IgD-negative memory B cell (primary cell): Measurements from ENCODE around the gene PDE4D. TPM values are rescaled to one million over a fixed set of nuclear protein-coding genes. Genes with fewer than 3 reads are reported as not detected.

Experiments
- H3K27ac Mint-ChIP-seq, 3 donors: one replicate each; pipeline ENCODE4 v1.8.0; 2020 to 2022; ENCODE audit warnings: mild to moderate bottlenecking in 3 of 3, mixed read lengths in 3 of 3, moderate library complexity in 1 of 3
- H3K27me3 Mint-ChIP-seq: one replicate; pipeline ENCODE4 v1.8.0; 2021; ENCODE audit warnings: mixed read lengths
- H3K36me3 Mint-ChIP-seq: one replicate; pipeline ENCODE4 v1.8.0; 2020; ENCODE audit warnings: mild to moderate bottlenecking, mixed read lengths
- H3K4me1 Mint-ChIP-seq, 3 donors: one replicate each; pipeline ENCODE4 v1.8.0; 2020 to 2022; ENCODE audit warnings: mixed read lengths in 3 of 3, mild to moderate bottlenecking in 1 of 3
- H3K4me3 Mint-ChIP-seq, 4 donors: one replicate each; pipeline ENCODE4 v1.8.0; 2020 to 2022; ENCODE audit warnings: mild to moderate bottlenecking in 4 of 4, mixed read lengths in 4 of 4, moderate library complexity in 3 of 4
- H3K9me3 Mint-ChIP-seq, 3 donors: one replicate each; pipeline ENCODE4 v1.8.0; 2020 to 2021; ENCODE audit warnings: mixed read lengths in 3 of 3, mild to moderate bottlenecking in 1 of 3
- polyA plus RNA-seq: library from polyadenylated mRNA; unstranded; fragments of 300-500 nt; fragmentation: Illumina TruSeq; gene quantifications from one replicate; pipeline ENCODE4 v1.2.3, GENCODE V29; 2021

The PDE4D gene
- polyA plus RNA-seq, 1 donor from 2014 or later, result 18.8 TPM

GRCh38 chr5:59559847-59560246 is 333.7 kb downstream of the PDE4D start:
- no peaks in the 10 kb centered on the region for H3K9me3 Mint-ChIP-seq
- peak overlapping the region in 1 of 3 donors; percentile 39 for H3K27ac Mint-ChIP-seq
- peaks cover 5% of the 10 kb centered on the region for H3K36me3 Mint-ChIP-seq
- H3K4me1 Mint-ChIP-seq, result peaks cover 30 to 45% (median 33%) of the 10 kb centered on the region in 3 donors
- no peaks in the 10 kb centered on the region for H3K27me3 Mint-ChIP-seq
- H3K4me3 Mint-ChIP-seq, result no peak overlapping the region

DNA sequence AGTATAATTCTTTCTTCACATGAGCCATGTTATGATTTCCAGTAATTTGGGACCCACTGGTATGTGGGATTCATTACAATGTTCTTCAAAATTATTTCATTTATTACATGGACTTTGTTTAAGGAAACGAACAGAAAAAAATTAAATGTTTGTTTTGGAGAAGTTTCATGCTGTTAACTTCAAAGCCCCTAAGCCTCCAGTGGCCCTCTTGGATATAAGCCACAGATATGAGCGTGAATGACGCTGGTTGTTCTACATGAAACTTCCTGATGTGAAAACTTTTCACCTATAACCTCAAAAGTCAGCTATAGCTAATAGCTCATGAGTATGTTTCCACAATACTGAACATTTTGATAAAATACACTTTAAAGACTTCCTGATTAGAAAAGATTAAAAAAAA is 334.2 kb downstream of the PDE4D start:
- H3K4me1 Mint-ChIP-seq, result peaks cover 25 to 40% (median 31%) of the 10 kb centered on the region in 3 donors

DNA sequence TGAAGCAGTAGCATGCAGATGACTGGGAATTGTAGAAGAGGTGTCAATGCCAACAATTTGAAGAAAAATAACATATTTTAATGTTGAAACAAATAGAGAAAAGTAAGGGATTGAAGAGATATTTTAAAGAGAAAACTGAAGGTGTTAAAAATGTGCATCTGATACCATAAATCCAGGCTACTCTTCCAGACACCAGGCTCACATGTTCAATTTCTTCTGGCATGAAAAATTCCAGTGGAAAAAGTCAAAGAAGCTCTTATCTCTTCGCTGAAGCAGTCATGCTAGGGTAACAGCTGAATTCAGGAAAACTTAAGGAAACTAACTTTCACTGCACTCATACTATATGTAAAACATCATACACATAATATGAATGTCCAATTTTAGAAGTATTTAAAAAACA is 335.0 kb downstream of the PDE4D start:
- no peak overlapping the region for H3K4me3 Mint-ChIP-seq
- H3K36me3 Mint-ChIP-seq, result peaks cover 7% of the 10 kb centered on the region
- no peak overlapping the region for H3K27ac Mint-ChIP-seq
- no peaks in the 10 kb centered on the region for H3K27me3 Mint-ChIP-seq
- no peaks in the 10 kb centered on the region for H3K9me3 Mint-ChIP-seq
- peaks cover 16 to 33% (median 26%) of the 10 kb centered on the region in 3 donors for H3K4me1 Mint-ChIP-seq

More for the DNA sequence above, 334.2 kb downstream of the PDE4D start:
- H3K36me3 Mint-ChIP-seq, result peaks cover 7% of the 10 kb centered on the region
- no peak overlapping the region for H3K27ac Mint-ChIP-seq
- no peaks in the 10 kb centered on the region for H3K27me3 Mint-ChIP-seq
- H3K4me3 Mint-ChIP-seq, result no peak overlapping the region
- no peaks in the 10 kb centered on the region for H3K9me3 Mint-ChIP-seq

DNA sequence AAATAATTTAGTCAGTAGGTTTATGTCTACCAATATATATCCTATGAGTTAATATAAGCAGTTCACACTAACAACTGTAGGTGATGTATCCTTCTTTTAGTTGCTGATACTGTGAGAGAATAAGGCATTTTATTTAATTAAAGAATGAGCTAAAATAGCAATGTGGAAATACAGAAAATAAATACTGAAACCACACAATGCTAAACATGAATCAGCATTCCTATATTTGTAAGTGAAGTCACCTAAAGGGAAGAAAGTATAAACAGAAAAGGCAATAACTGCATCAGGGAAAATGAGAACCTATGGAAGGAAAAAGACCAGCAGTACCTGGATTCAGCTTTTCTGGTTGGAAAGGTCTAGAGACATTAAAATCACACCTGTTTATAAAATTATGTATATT is 336.0 kb downstream of the PDE4D start:
- Mint-ChIP-seq H3K27me3 (no peaks in the 10 kb centered on the region), H3K36me3 (peaks cover 7% of the 10 kb centered on the region), H3K9me3 (no peaks in the 10 kb centered on the region), H3K4me3 (no peak overlapping the region), H3K4me1 (peaks cover 7 to 25% (median 20%) of the 10 kb centered on the region in 3 donors), H3K27ac (no peak overlapping the region)

DNA sequence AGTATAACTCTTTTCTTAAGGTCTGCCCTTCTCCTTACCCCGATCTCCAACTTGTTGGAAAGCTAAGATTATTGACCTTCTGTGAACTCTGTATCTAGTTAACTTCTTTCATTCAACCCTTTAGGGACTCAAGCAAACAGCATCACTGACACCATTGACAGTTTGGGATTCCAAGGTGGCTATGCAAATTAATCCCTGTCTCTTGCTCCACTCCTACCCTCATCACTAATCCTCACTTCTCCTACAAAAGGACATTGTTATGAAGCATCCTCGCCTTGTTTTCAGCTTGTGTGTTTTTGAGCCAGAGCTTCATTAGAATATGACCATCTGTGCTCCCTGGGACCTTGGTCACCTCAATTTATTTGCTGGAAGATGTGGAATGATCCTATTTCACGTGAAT is 337.9 kb downstream of the PDE4D start:
- Mint-ChIP-seq H3K4me3 (no peak overlapping the region), H3K27ac (no peak overlapping the region), H3K27me3 (no peaks in the 10 kb centered on the region), H3K36me3 (peaks cover 5% of the 10 kb centered on the region), H3K4me1 (peaks cover 0 to 18% (median 12%) of the 10 kb centered on the region in 3 donors), H3K9me3 (no peaks in the 10 kb centered on the region)

GRCh38 chr5:59554501-59554900 is 339.0 kb downstream of the PDE4D start:
- Mint-ChIP-seq H3K4me1 (peaks cover 0 to 13% (median 8%) of the 10 kb centered on the region in 3 donors), H3K4me3 (no peak overlapping the region), H3K36me3 (peaks cover 4% of the 10 kb centered on the region), H3K27me3 (no peaks in the 10 kb centered on the region), H3K9me3 (no peaks in the 10 kb centered on the region), H3K27ac (no peak overlapping the region)

- Mint-ChIP-seq H3K27ac (no peak overlapping the region), H3K4me3 (no peak overlapping the region), H3K27me3 (no peaks in the 10 kb centered on the region), H3K9me3 (no peaks in the 10 kb centered on the region), H3K36me3 (peaks cover 4% of the 10 kb centered on the region), H3K4me1 (peaks cover 0 to 13% (median 9%) of the 10 kb centered on the region in 3 donors)
These were observed 339.5 kb downstream of the PDE4D start for GRCh38 chr5:59553992-59554391.

DNA sequence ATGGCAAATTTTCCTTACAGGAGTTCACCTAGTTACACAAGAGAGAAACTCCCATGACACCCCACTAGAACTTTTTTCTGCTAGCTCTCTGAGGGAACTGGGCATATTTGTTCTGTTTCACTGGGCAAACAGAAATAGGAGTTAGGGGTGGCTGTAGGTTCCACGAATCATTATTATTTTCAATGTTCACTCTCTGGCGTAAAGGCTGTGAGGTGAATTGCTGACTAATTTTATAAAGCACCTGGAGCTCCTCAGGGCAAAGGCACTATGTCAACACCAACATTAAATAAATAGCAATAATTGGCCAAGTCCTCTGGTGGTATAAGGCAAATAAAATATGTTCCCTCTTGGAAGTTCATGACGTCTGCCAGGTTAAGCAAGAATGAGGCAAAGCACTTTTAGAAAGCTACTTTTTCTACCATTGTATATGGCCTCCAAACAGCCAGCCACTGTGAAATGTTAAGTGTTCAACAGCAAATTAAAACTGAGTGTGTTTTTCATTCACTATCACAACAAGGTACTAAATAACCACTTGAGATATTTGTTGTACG is 344.6 kb downstream of the PDE4D start:
- H3K27me3 Mint-ChIP-seq, result no peaks in the 10 kb centered on the region
- H3K4me1 Mint-ChIP-seq, result peaks cover 0 to 16% (median 9%) of the 10 kb centered on the region in 3 donors
- H3K4me3 Mint-ChIP-seq, result no peak overlapping the region
- H3K27ac Mint-ChIP-seq, result peak overlapping the region in 1 of 3 donors; percentile 4
- H3K36me3 Mint-ChIP-seq, result peaks cover 8% of the 10 kb centered on the region
- H3K9me3 Mint-ChIP-seq, result no peaks in the 10 kb centered on the region

DNA sequence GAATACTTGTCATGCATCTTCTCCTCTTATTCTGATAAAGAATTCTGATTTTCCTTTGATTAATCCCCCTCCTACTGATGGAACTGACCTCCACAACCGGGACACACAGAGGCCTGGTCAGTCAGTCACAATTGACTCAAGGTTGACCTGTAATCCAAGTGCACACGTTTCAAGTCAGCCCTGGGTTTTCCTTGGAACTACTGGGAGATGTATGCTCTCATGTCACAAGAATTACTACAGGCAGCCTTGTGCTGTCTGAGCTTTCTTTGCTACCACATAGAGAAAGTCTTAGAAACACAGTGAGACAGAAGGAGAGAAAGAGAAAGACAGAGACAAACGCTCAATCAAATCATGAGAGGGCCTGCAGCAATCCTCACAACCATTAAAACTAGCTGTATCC is 345.8 kb downstream of the PDE4D start:
- Mint-ChIP-seq H3K4me1 (peaks cover 0 to 21% (median 17%) of the 10 kb centered on the region in 3 donors), H3K36me3 (peaks cover 8% of the 10 kb centered on the region), H3K27ac (peak overlapping the region in 1 of 3 donors; percentile 9), H3K27me3 (no peaks in the 10 kb centered on the region), H3K9me3 (no peaks in the 10 kb centered on the region), H3K4me3 (no peak overlapping the region)

DNA sequence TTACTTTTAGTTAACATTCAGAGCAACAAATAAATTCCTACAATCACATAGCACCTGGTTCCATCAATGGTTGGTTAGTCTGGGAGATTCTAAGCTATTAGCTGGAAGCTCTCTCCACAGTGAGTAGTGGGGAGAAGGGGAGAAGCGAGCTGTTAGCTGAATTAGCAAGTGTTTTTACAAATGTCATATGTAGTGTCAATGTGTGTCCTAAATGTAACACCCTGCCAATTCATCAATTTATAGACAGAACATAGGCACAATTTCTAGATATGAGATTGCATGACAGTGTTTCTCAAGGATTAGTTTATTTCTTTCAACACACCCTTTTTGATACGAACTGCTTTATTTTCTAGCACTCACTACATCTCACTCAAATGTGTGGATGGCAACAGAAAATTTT is 349.0 kb downstream of the PDE4D start:
- Mint-ChIP-seq H3K36me3 (peaks cover 9% of the 10 kb centered on the region), H3K4me1 (peaks cover 0 to 21% (median 19%) of the 10 kb centered on the region in 3 donors), H3K27ac (peak overlapping the region in 1 of 3 donors; percentile 76), H3K4me3 (no peak overlapping the region), H3K27me3 (no peaks in the 10 kb centered on the region), H3K9me3 (no peaks in the 10 kb centered on the region)

GRCh38 chr5:59543821-59544442 is 349.6 kb downstream of the PDE4D start:
- Mint-ChIP-seq H3K9me3 (no peaks in the 10 kb centered on the region), H3K27ac (peak overlapping the region in 2 of 3 donors; percentile 76 to 78), H3K4me3 (no peak overlapping the region), H3K36me3 (peaks cover 10% of the 10 kb centered on the region), H3K4me1 (peaks cover 0 to 21% (median 18%) of the 10 kb centered on the region in 3 donors), H3K27me3 (no peaks in the 10 kb centered on the region)

DNA sequence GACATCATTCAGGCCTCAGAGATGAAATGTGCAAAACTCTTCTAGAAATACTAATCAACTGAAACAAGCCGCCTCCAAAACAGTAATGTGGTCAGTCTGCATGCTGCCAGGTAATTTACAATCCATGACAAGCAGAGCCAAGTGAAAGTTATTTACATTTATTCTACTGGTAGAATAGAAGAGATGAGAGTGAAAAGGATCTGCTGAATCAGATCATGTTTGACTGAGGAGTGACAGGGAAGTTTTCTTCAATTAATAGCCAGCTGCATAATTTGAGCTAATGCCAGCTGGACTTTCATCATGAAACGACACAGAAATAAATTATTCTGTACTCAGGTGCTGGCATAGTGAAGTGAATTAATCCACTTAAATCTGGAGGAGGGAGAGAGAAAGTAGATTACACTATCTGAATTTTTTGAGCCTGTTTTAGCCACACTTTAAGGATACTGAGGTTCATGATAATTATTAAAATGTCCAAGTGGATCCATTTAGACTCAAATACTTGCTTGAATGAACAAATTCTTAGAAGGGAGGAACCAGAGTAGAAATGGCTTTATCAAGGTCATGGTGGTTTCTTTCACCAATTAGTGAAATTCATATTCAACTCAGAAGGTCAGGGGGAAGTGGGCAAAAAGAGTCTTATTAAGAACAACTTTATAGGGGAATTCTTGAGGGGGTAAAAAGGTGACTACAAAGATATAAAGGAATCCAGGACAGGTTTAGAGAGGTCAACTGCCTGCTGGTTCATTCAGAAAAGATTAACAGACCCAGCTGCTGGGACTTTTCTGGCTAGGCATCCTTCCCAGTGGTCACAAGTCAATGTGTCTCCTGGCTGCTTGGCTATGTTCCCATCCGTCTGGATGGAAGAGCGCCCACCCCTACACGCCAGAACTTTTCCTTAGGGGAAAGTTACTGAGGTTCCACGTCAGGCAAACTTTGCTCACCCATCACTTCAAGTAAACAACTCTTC is 350.4 kb downstream of the PDE4D start:
- Mint-ChIP-seq H3K36me3 (peaks cover 10% of the 10 kb centered on the region), H3K27me3 (no peaks in the 10 kb centered on the region), H3K4me1 (peaks cover 0 to 21% (median 18%) of the 10 kb centered on the region in 3 donors), H3K4me3 (no peak overlapping the region), H3K9me3 (no peaks in the 10 kb centered on the region), H3K27ac (peak overlapping the region in 2 of 3 donors; percentile 78 to 89)

GRCh38 chr5:59542306-59542705 is 351.2 kb downstream of the PDE4D start:
- Mint-ChIP-seq H3K9me3 (no peaks in the 10 kb centered on the region), H3K27ac (peak overlapping the region in 1 of 3 donors; percentile 89), H3K27me3 (no peaks in the 10 kb centered on the region), H3K4me1 (peaks cover 0 to 18% (median 18%) of the 10 kb centered on the region in 3 donors), H3K36me3 (peaks cover 10% of the 10 kb centered on the region), H3K4me3 (no peak overlapping the region)

DNA sequence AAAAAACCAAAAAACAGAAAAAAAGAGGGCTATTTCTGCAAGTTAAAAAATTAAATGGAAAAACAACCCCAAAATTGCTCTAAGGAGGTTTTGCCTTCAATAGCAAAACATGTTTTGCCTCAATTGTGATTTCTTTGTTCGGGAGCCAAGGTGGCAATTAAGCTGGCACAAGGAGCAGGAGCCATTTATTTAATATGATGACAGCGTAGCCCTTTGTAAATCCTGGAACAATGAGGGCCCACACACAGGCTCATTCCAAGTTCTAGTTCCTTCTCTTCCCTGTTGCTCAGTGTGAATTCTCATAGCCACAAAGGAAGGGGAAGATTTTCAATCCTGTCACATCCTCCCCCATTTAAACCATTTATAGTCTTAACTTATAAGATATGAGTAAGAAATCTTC is 353.2 kb downstream of the PDE4D start:
- no peak overlapping the region for H3K4me3 Mint-ChIP-seq

DNA sequence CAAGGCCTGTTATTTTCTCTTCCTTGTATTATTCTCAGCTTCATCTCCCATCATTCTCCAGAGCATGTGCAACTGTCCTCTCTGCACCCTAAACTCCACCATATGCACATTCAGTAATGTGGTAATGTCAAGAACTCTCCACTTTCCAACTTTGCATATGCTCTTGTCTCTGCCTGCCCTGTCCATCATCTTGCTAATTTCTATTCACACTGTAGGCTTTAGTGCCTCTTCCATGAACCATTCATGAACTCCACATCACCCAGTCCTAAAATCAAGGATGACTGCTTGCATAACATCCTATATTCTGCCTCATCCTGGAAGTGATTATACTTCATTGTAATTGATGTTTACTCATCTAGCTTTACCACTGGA is 354.8 kb downstream of the PDE4D start:
- Mint-ChIP-seq H3K36me3 (peaks cover 5% of the 10 kb centered on the region), H3K4me3 (no peak overlapping the region), H3K27me3 (no peaks in the 10 kb centered on the region), H3K9me3 (no peaks in the 10 kb centered on the region), H3K4me1 (peaks cover 0 to 11% (median 6%) of the 10 kb centered on the region in 3 donors), H3K27ac (peak overlapping the region in 1 of 3 donors; percentile 9)

More for the DNA sequence above, 353.2 kb downstream of the PDE4D start:
- Mint-ChIP-seq H3K4me1 (peaks cover 0 to 17% (median 16%) of the 10 kb centered on the region in 3 donors), H3K27me3 (no peaks in the 10 kb centered on the region), H3K9me3 (no peaks in the 10 kb centered on the region), H3K36me3 (peaks cover 11% of the 10 kb centered on the region), H3K27ac (no peak overlapping the region)
